Kasumi-1 (cell line): ENCODE results near the gene TOM1L2.

Experiments used
- DNase-seq, 2 experiments: peaks; one replicate each; lab custom pipeline; 2025; lab: John Stamatoyannopoulos, UW

Gene TOM1L2

GRCh38 chr17:17874478-17874877 is 97.7 kb downstream of the TOM1L2 start:
- DNase-seq = no peak

GRCh38 chr17:17873450-17873991 is 98.7 kb downstream of the TOM1L2 start:
- DNase-seq = no peak

GRCh38 chr17:17872547-17873345 is 99.5 kb downstream of the TOM1L2 start:
- DNase-seq = no peak

- DNase-seq = no peak
Measured at GRCh38 chr17:17871913-17872312, 100.3 kb downstream of the TOM1L2 start.

GRCh38 chr17:17870247-17870646 is 102.0 kb downstream of the TOM1L2 start:
- no peak for DNase-seq

- no peak for DNase-seq
Measured at GRCh38 chr17:17868641-17869522, 103.3 kb downstream of the TOM1L2 start.

- DNase-seq = no peak
Measured at GRCh38 chr17:17866897-17867296, 105.3 kb downstream of the TOM1L2 start.

- DNase-seq = no peak
Measured at GRCh38 chr17:17866425-17866824, 105.8 kb downstream of the TOM1L2 start.

GRCh38 chr17:17865035-17865434 is 107.2 kb downstream of the TOM1L2 start:
- no peak for DNase-seq

GRCh38 chr17:17860766-17861107 is 111.5 kb downstream of the TOM1L2 start:
- DNase-seq = no peak

GRCh38 chr17:17859909-17860765 is 112.1 kb downstream of the TOM1L2 start:
- DNase-seq = peak; percentile 14 to 20

- no peak for DNase-seq
Measured at GRCh38 chr17:17857496-17857895, 114.7 kb downstream of the TOM1L2 start.

GRCh38 chr17:17856386-17856785 is 115.8 kb downstream of the TOM1L2 start:
- DNase-seq = no peak

GRCh38 chr17:17855976-17856375 is 116.2 kb downstream of the TOM1L2 start:
- DNase-seq = no peak

GRCh38 chr17:17853811-17854447 is 118.3 kb downstream of the TOM1L2 start:
- DNase-seq = no peak

GRCh38 chr17:17852930-17853329 is 119.3 kb downstream of the TOM1L2 start:
- DNase-seq = no peak

- DNase-seq = no peak
Measured at GRCh38 chr17:17851103-17852002, 120.8 kb downstream of the TOM1L2 start.

GRCh38 chr17:17849845-17850373 is 122.3 kb downstream of the TOM1L2 start:
- DNase-seq = peak; percentile 22 to 31

GRCh38 chr17:17849147-17849820 is 122.9 kb downstream of the TOM1L2 start:
- DNase-seq = peak in 1 of 2 experiments; percentile 11
